RWPE2 (cell line): ENCODE data around the gene SMARCC2.
A peak's percentile ranks its signal among the peaks of the same experiment; 100 is the strongest.
"Not testable (repeated sequence)": the region's sequence is repeated elsewhere in the genome, so short reads cannot be mapped to it uniquely, and the experiment has no call there.

Experiments used
- ATAC-seq: fragments of 200-7000 bp; cut with Tn5 transposase; 3 replicates; pipeline ENCODE4 v1.9.1; 2021; ENCODE audit warnings: low read depth
- DNase-seq: peaks from one replicate; pipeline ENCODE4 v3.0.0-alpha.2; 2020; ENCODE audit warnings: low spot score
- H3K27ac ChIP-seq: fragments of 450-650 bp; 2 replicates; pipeline ENCODE4 v1.5.1; 2017; ENCODE audit warnings: mild to moderate bottlenecking; ENCODE audit not compliant: poor library complexity, severe bottlenecking
- H3K27me3 ChIP-seq: fragments of 250-450 bp; sonication (Bioruptor Pico); 2 replicates; pipeline ENCODE4 v1.5.1; 2021; ENCODE audit warnings: mild to moderate bottlenecking, moderate library complexity; ENCODE audit not compliant: insufficient read depth, poor library complexity, severe bottlenecking
- H3K36me3 ChIP-seq: fragments of 250-450 bp; sonication (Bioruptor Pico); 2 replicates; pipeline ENCODE4 v1.5.1; 2020; ENCODE audit warnings: low read depth, mild to moderate bottlenecking, moderate library complexity
- H3K4me1 ChIP-seq: fragments of 250-450 bp; sonication (Bioruptor Pico); 2 replicates; pipeline ENCODE4 v1.5.1; 2021; ENCODE audit warnings: mild to moderate bottlenecking, moderate library complexity; ENCODE audit not compliant: insufficient read depth, poor library complexity, severe bottlenecking
- H3K4me3 ChIP-seq: fragments of 250-450 bp; sonication (Bioruptor Pico); 2 replicates; pipeline ENCODE4 v1.5.1; 2021; ENCODE audit warnings: mild to moderate bottlenecking, moderate library complexity; ENCODE audit not compliant: severe bottlenecking
- H3K9me3 ChIP-seq: fragments of 250-450 bp; sonication (Bioruptor Pico); 2 replicates; pipeline ENCODE4 v1.5.1; 2021; ENCODE audit warnings: mild to moderate bottlenecking, moderate library complexity; ENCODE audit not compliant: severe bottlenecking
- CTCF ChIP-seq: fragments of 450-650 bp; IDR thresholded peaks from one replicate; pipeline ENCODE4 v1.5.1; 2017; ENCODE audit warnings: mild to moderate bottlenecking, moderate library complexity; ENCODE audit not compliant: poor library complexity, severe bottlenecking

Gene SMARCC2

GRCh38 chr12:56157201-56158028, 31.9 kb downstream of the SMARCC2 start:
- ATAC-seq (peak; percentile 43), DNase-seq (no peak)
- TF ChIP-seq CTCF: peak; percentile 55
- H3K4me1 ChIP-seq: peaks cover 4% of the 10 kb centered on the region
- no peaks in the 10 kb centered on the region for H3K9me3 ChIP-seq
- H3K36me3 ChIP-seq: peaks cover 39% of the 10 kb centered on the region
- peak overlapping the region; percentile 87 for H3K27ac ChIP-seq
- no peaks in the 10 kb centered on the region for H3K27me3 ChIP-seq
- H3K4me3 ChIP-seq: peak overlapping the region; percentile 83

GRCh38 chr12:56156464-56157200, 32.7 kb downstream of the SMARCC2 start:
- ATAC-seq, DNase-seq, H3K4me1 ChIP-seq, H3K9me3 ChIP-seq, H3K27me3 ChIP-seq: not testable (repeated sequence)
- H3K4me3 ChIP-seq: peak overlapping the region; percentile 83
- H3K36me3 ChIP-seq: peaks cover 31% of the 10 kb centered on the region
- H3K27ac ChIP-seq: peak overlapping the region; percentile 87

GRCh38 chr12:56155256-56155845, 33.9 kb downstream of the SMARCC2 start:
- no peaks in the 10 kb centered on the region for H3K9me3 ChIP-seq
- H3K4me1 ChIP-seq: peaks cover 4% of the 10 kb centered on the region
- no peaks in the 10 kb centered on the region for H3K27me3 ChIP-seq
- ATAC-seq: no peak
- no peak overlapping the region for H3K27ac ChIP-seq
- peaks cover 18% of the 10 kb centered on the region for H3K36me3 ChIP-seq
- no peak for TF ChIP-seq CTCF
- no peak overlapping the region for H3K4me3 ChIP-seq
- no peak for DNase-seq

- Histone ChIP-seq H3K27ac (no peak overlapping the region), H3K9me3 (no peaks in the 10 kb centered on the region), H3K4me1 (peaks cover under 1% of the 10 kb centered on the region), H3K4me3 (no peak overlapping the region), H3K36me3 (peaks cover 13% of the 10 kb centered on the region), H3K27me3 (no peaks in the 10 kb centered on the region)
- DNase-seq: no peak
- ATAC-seq: no peak
- no peak for TF ChIP-seq CTCF
Observed at GRCh38 chr12:56154818-56155217, 34.5 kb downstream of the SMARCC2 start.

- ATAC-seq: no peak
- H3K36me3 ChIP-seq: peaks cover 8% of the 10 kb centered on the region
- H3K9me3 ChIP-seq: no peaks in the 10 kb centered on the region
- no peaks in the 10 kb centered on the region for H3K4me1 ChIP-seq
- TF ChIP-seq CTCF: no peak
- no peaks in the 10 kb centered on the region for H3K27me3 ChIP-seq
- no peak overlapping the region for H3K27ac ChIP-seq
- DNase-seq: no peak
- H3K4me3 ChIP-seq: no peak overlapping the region
Observed at GRCh38 chr12:56154246-56154771, 35.0 kb downstream of the SMARCC2 start.
